SW480 (cell line): ENCODE results near the gene INPP4A.

Experiments
- DNase-seq: peaks from one replicate; pipeline ENCODE4 v3.0.0-alpha.2; 2016; ENCODE audit warnings: low spot score

Gene INPP4A

GRCh38 chr2:98514096-98514639 lies 69.5 kb downstream of the INPP4A start:
- DNase-seq = no peak

- no peak for DNase-seq
Observed at GRCh38 chr2:98514879-98515249, 70.2 kb downstream of the INPP4A start.

GRCh38 chr2:98515250-98515991 lies 70.8 kb downstream of the INPP4A start:
- peak; percentile 22 for DNase-seq

- DNase-seq = no peak
Observed at GRCh38 chr2:98516571-98516970, 71.9 kb downstream of the INPP4A start.

GRCh38 chr2:98517636-98518035 lies 73.0 kb downstream of the INPP4A start:
- no peak for DNase-seq

- no peak for DNase-seq
Observed at GRCh38 chr2:98518101-98518500, 73.4 kb downstream of the INPP4A start.

- DNase-seq = no peak
Observed at GRCh38 chr2:98519156-98519555, 74.5 kb downstream of the INPP4A start.

GRCh38 chr2:98519851-98520250 lies 75.2 kb downstream of the INPP4A start:
- no peak for DNase-seq

- no peak for DNase-seq
Observed at GRCh38 chr2:98520806-98521205, 76.1 kb downstream of the INPP4A start.

GRCh38 chr2:98521266-98521665 lies 76.6 kb downstream of the INPP4A start:
- no peak for DNase-seq

GRCh38 chr2:98522854-98523253 lies 78.2 kb downstream of the INPP4A start:
- no peak for DNase-seq

GRCh38 chr2:98524168-98524567 lies 79.5 kb downstream of the INPP4A start:
- DNase-seq = no peak

GRCh38 chr2:98528349-98528748 lies 83.7 kb downstream of the INPP4A start:
- no peak for DNase-seq

- no peak for DNase-seq
Observed at GRCh38 chr2:98530114-98530513, 85.5 kb downstream of the INPP4A start.

GRCh38 chr2:98532756-98533155 lies 88.1 kb downstream of the INPP4A start:
- DNase-seq = no peak

- no peak for DNase-seq
Observed at GRCh38 chr2:98533547-98533946, 88.9 kb downstream of the INPP4A start.

GRCh38 chr2:98534761-98535160 lies 90.1 kb downstream of the INPP4A start:
- no peak for DNase-seq

GRCh38 chr2:98535971-98536677 lies 91.5 kb downstream of the INPP4A start:
- no peak for DNase-seq

GRCh38 chr2:98537390-98538126 lies 92.9 kb downstream of the INPP4A start:
- DNase-seq = no peak

GRCh38 chr2:98538280-98539041 lies 93.8 kb downstream of the INPP4A start:
- no peak for DNase-seq

- DNase-seq = no peak
Observed at GRCh38 chr2:98539056-98539735, 94.5 kb downstream of the INPP4A start.
